ENCODE measurements around the gene SLC30A3. TPM values are rescaled to one million over a fixed set of nuclear protein-coding genes. Genes with fewer than 3 reads are reported as not detected.

SLC30A3 gene
- total RNA-seq, 4 donors from 2014 or later = 0.35 TPM; not detected in 3

DNA sequence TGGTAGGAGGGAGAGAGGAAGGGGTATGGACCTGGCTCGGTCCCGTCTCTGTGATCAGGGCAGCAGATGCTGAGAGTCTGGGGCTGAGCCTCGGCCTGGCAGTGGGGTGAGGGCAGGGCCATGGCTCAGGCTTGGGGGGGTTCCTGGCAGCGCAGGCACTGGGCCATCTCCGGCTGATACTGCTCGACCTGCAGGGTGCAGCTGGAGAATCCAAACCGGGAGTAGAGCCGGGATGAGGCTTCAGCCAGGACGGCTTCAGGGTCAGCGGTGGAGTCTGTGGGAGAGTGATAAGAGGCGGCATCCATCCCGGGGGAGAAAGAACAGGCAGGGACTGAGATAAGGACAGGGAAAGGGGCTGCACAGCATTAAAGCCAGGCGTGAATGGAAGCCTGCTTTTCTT, 7.7 kb downstream of the SLC30A3 start:
- H3K27me3 ChIP-seq = no peaks in the 10 kb centered on the region
- TF ChIP-seq, protein P1, sequence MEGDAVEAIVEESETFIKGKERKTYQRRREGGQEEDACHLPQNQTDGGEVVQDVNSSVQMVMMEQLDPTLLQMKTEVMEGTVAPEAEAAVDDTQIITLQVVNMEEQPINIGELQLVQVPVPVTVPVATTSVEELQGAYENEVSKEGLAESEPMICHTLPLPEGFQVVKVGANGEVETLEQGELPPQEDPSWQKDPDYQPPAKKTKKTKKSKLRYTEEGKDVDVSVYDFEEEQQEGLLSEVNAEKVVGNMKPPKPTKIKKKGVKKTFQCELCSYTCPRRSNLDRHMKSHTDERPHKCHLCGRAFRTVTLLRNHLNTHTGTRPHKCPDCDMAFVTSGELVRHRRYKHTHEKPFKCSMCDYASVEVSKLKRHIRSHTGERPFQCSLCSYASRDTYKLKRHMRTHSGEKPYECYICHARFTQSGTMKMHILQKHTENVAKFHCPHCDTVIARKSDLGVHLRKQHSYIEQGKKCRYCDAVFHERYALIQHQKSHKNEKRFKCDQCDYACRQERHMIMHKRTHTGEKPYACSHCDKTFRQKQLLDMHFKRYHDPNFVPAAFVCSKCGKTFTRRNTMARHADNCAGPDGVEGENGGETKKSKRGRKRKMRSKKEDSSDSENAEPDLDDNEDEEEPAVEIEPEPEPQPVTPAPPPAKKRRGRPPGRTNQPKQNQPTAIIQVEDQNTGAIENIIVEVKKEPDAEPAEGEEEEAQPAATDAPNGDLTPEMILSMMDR (IDR thresholded peaks at IDR 0.05) = no peak
- TF ChIP-seq POLR2A (IDR thresholded peaks at IDR 0.05) = no peak
- H3K4me1 ChIP-seq = peaks cover 0 to 3% (median 0%) of the 10 kb centered on the region in 4 donors
- H3K9me3 ChIP-seq = no peaks in the 10 kb centered on the region
- H3K4me3 ChIP-seq = no peak overlapping the region
- H3K27ac ChIP-seq = no peak overlapping the region
- no peak for DNase-seq
- no peaks in the 10 kb centered on the region for H3K36me3 ChIP-seq

DNA sequence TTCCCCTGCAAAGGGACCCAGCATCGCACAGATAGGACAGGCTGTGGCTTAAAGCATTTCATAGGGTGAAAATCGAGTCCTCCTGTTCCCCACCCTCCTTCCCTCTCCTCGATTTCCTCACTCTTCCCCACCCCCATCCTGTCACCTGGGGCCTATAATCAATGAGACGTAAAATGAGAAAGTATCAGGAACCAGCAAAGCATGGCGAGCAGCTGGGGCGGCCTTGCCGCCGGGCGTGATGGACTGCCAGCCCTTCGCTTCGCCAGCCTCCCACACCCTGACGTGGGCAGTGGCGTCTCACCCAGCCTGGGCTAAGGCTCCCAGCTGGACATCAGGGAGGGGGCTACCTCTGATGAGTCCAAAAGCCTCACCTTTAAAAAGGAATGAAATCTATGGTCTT, 11.1 kb downstream of the SLC30A3 start:
- TF ChIP-seq, protein P1 (IDR thresholded peaks at IDR 0.05) = no peak
- no peak for TF ChIP-seq POLR2A (IDR thresholded peaks at IDR 0.05)
- Histone ChIP-seq H3K9me3 (no peaks in the 10 kb centered on the region), H3K27me3 (no peaks in the 10 kb centered on the region), H3K36me3 (no peaks in the 10 kb centered on the region), H3K27ac (no peak overlapping the region), H3K4me3 (no peak overlapping the region), H3K4me1 (peaks cover 0 to 5% (median 0%) of the 10 kb centered on the region in 4 donors)
- DNase-seq = no peak

DNA sequence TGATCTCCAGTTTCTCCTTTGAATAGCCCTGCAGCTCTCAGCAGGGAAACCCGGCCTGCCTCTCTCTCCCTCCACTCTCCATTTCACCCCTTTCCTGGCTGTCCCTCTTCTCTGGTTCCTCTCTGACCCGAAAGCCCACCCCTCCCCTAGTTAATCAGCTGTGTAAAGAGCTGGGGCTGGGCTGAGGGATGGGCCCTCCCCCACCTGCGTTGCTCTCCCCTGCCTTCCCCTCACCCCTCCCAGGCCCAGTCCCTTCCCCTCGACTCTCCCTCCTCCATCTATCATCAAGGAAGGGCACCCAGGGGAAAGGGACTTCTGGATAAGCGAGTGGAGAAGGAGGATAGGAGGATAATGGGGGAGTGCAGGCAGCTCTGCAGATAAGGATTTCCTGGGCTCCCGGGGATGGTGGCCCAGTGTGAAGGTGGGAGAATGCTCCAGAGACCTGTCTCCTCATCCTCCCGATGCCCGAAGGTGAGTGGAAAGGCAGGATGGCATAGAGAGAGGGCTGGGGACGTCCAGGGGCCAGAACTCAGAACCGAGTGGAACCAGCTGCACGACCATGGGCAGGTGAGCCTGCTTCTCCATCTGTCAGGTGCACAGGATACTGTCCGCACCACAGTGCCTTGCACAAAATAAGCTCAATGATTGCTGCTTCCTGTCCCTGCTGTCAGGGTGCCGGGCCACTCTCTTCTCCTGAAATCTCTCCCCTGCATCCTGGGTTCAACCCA, 12.0 kb downstream of the SLC30A3 start:
- Histone ChIP-seq H3K4me3 (no peak overlapping the region), H3K9me3 (no peaks in the 10 kb centered on the region), H3K36me3 (no peaks in the 10 kb centered on the region), H3K27me3 (no peaks in the 10 kb centered on the region), H3K4me1 (peaks cover 0 to 5% (median 0%) of the 10 kb centered on the region in 4 donors), H3K27ac (no peak overlapping the region)
- peak in 1 of 3 donors; percentile 19 for DNase-seq
- TF ChIP-seq, protein P1 (IDR thresholded peaks at IDR 0.05) = no peak
- no peak for TF ChIP-seq POLR2A (IDR thresholded peaks at IDR 0.05)

DNA sequence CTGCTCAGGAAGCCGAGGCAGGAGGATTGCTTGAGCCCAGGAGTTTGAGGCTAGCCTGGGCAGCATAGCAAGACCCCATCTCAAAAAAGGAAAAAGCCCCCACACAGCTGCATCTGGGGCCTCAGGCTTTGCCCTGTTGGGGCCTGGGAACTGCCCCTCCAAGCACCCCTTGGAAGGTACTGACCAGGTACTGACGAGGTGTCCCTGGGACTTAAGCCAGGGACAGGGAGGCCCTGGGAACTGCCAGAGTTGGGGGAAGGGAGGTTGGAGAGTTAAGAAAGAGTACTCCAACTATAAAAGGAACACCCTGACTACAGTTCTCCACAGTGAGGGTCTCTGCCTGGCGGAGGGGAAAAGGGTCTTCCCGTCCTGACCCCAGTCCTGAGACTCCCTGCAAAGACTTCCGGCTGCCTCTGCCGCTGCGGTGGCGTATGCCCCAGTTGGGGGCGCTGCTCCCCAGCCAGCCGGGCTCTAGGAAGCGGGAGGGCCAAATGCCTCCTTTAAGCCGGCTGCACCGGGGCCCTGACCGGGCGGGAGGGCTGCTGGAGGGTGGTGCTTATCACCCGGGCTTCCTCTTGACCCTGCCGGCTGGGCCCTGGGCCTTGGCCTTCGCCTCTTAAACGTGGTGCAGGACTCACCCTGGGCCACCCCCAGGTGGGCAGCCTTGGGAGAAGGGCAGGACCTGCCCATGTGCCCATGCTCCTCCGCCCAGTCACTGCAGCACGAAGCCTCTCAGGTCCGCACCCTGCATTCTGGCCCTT, 12.8 kb downstream of the SLC30A3 start:
- Histone ChIP-seq H3K4me1 (peaks cover 0 to 5% (median 0%) of the 10 kb centered on the region in 4 donors), H3K9me3 (no peaks in the 10 kb centered on the region), H3K27me3 (no peaks in the 10 kb centered on the region), H3K27ac (no peak overlapping the region), H3K4me3 (no peak overlapping the region), H3K36me3 (no peaks in the 10 kb centered on the region)
- TF ChIP-seq POLR2A (IDR thresholded peaks at IDR 0.05) = no peak
- TF ChIP-seq, protein P1 (IDR thresholded peaks at IDR 0.05) = peak in 5 of 6 experiments; percentile 16 to 59 (median 53)
- peak in 2 of 3 donors; percentile 65 to 66 for DNase-seq

DNA sequence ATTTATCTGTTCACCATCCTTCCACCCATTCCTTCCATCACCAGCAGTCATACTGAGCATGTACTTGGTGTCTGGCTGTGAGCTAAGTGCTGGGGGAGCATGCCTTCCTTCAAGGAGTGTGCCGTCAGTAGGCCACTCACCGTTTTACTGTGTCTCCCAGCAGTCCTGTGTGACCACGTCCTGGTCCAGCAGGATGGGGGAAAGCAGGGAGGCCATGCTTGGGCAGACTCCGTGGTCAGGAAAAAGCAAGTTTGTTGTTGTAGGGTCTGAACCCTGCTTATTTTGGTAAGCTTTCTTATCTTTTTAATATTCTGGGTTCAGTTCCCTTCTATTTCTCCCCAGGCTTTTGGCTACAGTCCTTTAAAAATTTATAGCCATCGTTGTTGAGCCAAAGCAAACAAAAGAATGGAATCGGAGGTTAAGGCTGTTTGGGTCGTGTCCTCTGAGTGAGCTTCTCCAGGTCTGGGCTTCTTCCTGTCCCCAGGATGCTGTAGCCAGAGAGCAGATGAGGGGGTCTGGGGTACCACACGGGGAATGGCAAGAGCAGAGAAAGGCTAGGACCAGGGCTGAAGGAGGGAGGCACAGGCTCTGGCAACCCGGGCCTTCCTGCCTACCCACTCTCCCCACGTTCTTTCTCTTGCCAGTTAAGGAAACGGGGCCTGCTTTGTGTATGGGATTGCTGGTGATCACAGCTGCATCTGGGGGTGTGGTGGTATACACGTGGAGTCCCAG, 13.5 kb downstream of the SLC30A3 start:
- Histone ChIP-seq H3K4me3 (no peak overlapping the region), H3K27ac (no peak overlapping the region), H3K9me3 (no peaks in the 10 kb centered on the region), H3K4me1 (peaks cover 0 to 5% (median 0%) of the 10 kb centered on the region in 4 donors), H3K27me3 (no peaks in the 10 kb centered on the region), H3K36me3 (peaks cover 0 to 1% (median 0%) of the 10 kb centered on the region in 3 donors)
- peak in 1 of 3 donors; percentile 23 for DNase-seq
- TF ChIP-seq, protein P1 (IDR thresholded peaks at IDR 0.05) = no peak
- no peak for TF ChIP-seq POLR2A (IDR thresholded peaks at IDR 0.05)

Measured in Peyer's patch (tissue), 4 donors.